Body of pancreas (tissue), 4 donors: ENCODE results near the gene SLC38A1. TPM values are rescaled to one million over a fixed set of nuclear protein-coding genes. Genes with fewer than 3 reads are reported as not detected.

Experiments used
- ATAC-seq: fragments of 150-250 bp; one replicate; pipeline ENCODE4 v1.9.1; 2016
- DNase-seq, 4 donors: peaks; one replicate each; pipeline ENCODE4 v3.0.0-alpha.2; 2019
- H3K27ac ChIP-seq, 4 donors: fragments of 200-600 bp; sonication (generic); 1 replicate in 3 of 4; 2 replicates in 1 of 4; pipeline versions ENCODE4 v1.5.1 to v1.6.1; 2016 to 2019; ENCODE audit warnings: mild to moderate bottlenecking in 1 of 4, mixed read lengths in 1 of 4, moderate library complexity in 1 of 4
- H3K27me3 ChIP-seq, 2 donors: fragments of 200-600 bp; sonication (generic); one replicate each; pipeline ENCODE4 v1.6.0; 2016; ENCODE audit warnings: mild to moderate bottlenecking in 1 of 2
- H3K36me3 ChIP-seq, 2 donors: fragments of 200-600 bp; sonication (generic); replicated peaks in 1 of 2; 2 replicates each; pipeline ENCODE4 v1.5.1; 2016; ENCODE audit warnings: low read depth in 2 of 2; ENCODE audit not compliant: insufficient read depth in 1 of 2
- H3K4me1 ChIP-seq: fragments of 200-600 bp; sonication (generic); one replicate; pipeline ENCODE4 v1.6.0; 2016
- H3K4me3 ChIP-seq, 2 donors: fragments of 200-600 bp; sonication (generic); 1 replicate in 1 of 2; 2 replicates in 1 of 2; pipeline ENCODE4 v1.5.1; 2016 to 2019
- H3K9me3 ChIP-seq, 3 donors: fragments of 200-600 bp; sonication (generic); 1 replicate in 2 of 3; 2 replicates in 1 of 3; pipeline ENCODE4 v1.5.1; 2016
- CTCF ChIP-seq, 7 experiments: fragments of 450-650 bp in 4 of 7; fragments of 200-600 bp in 3 of 7; sonication (generic) in 3 of 7; IDR thresholded peaks; one replicate each; pipeline ENCODE4 v1.5.1; 2016 to 2019; ENCODE audit warnings: antibody characterized with exemption in 7 of 7
- POLR2A ChIP-seq, 3 donors: fragments of 450-650 bp; IDR thresholded peaks; one replicate each; pipeline ENCODE4 v1.6.1; 2016; ENCODE audit warnings: antibody characterized with exemption in 3 of 3, mild to moderate bottlenecking in 2 of 3
- WGBS, 2 donors: methylation state at CpG; one replicate each; pipeline ENCODE4 v1.1.5; 2017; 5-methylcytosine and 5-hydroxymethylcytosine counted together
- intact Hi-C: fragments of 100-400 bp; cut with DNase I; formaldehyde crosslinking; loops from one replicate; pipeline ENCODE4 v1.15.1; 2023
- total RNA-seq, 2 donors: library from RNA; depleted of rRNA; stranded (reverse); fragments of >200 nt; gene quantifications; one replicate each; pipeline ENCODE4 v1.1.0, GENCODE V29; 2016

The SLC38A1 gene
- total RNA-seq, 2 donors from 2014 or later, result 18.5 to 38.4 TPM

DNA sequence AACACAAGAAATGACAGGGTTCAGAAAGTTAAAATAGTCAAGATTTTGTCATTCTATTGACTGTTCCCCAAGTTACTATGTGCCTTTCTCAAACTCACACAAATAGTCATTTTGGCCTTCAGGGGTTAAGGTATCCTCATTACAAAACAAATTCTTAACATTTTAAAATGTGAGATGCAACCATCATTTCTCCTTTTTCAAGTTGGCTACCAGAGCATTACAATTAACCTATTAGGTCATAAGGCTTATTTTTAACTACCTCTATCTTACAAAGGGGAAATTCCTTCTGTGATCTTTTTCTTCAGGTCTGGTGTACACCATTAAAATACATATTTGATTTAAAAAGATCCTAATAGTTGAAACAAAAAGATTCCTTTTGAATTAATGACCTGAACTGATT lies 61.2 kb downstream of the SLC38A1 start:
- intact Hi-C loops, result no loop called here
- no peak overlapping the region for H3K4me3 ChIP-seq
- H3K36me3 ChIP-seq, result peaks cover 0 to 6% of the 10 kb centered on the region in 2 donors
- H3K27ac ChIP-seq, result no peak overlapping the region
- ATAC-seq, result no peak
- no peaks in the 10 kb centered on the region for H3K9me3 ChIP-seq
- TF ChIP-seq CTCF (IDR thresholded peaks at IDR 0.05) (no peak), POLR2A (IDR thresholded peaks at IDR 0.05) (no peak)
- no peaks in the 10 kb centered on the region for H3K27me3 ChIP-seq
- DNase-seq, result no peak
- peaks cover 35% of the 10 kb centered on the region for H3K4me1 ChIP-seq

- no peak for DNase-seq
- whole genome bisulfite sequencing, 2 donors, result 42 to 66% methylated on average over 3 of the region's 3 CpGs
- H3K9me3 ChIP-seq, result no peaks in the 10 kb centered on the region
- H3K4me1 ChIP-seq, result peaks cover 39% of the 10 kb centered on the region
- H3K36me3 ChIP-seq, result peaks cover 0 to 6% of the 10 kb centered on the region in 2 donors
- TF ChIP-seq CTCF (IDR thresholded peaks at IDR 0.05) (no peak), POLR2A (IDR thresholded peaks at IDR 0.05) (no peak)
- H3K4me3 ChIP-seq, result no peak overlapping the region
- H3K27ac ChIP-seq, result no peak overlapping the region
- no peaks in the 10 kb centered on the region for H3K27me3 ChIP-seq
- intact Hi-C loops, result no loop called here
- ATAC-seq, result no peak
These were observed 62.4 kb downstream of the SLC38A1 start for GRCh38 chr12:46206471-46206870.

DNA sequence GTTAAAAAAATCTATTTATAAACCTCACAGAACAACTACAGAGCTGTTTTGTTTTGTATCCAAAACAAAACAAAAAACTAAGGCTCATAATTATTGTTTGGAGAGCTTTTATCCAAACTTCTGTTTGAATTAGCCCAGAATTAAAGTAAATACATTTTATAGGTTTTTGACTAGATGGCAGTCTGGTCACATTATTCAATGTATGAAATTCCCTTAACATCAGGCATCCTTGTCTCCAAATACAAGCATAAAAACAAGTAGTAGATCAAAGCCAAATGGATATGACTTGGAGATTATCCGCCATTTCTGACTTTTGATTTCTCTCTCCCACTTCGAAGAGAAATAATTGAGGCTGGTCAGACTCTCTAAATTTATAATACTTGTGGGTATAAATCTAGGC lies 63.5 kb downstream of the SLC38A1 start:
- Histone ChIP-seq H3K4me1 (peaks cover 31% of the 10 kb centered on the region), H3K36me3 (peaks cover 0 to 6% of the 10 kb centered on the region in 2 donors), H3K4me3 (no peak overlapping the region), H3K27me3 (no peaks in the 10 kb centered on the region), H3K9me3 (no peaks in the 10 kb centered on the region), H3K27ac (no peak overlapping the region)
- TF ChIP-seq POLR2A (IDR thresholded peaks at IDR 0.05) (no peak), CTCF (IDR thresholded peaks at IDR 0.05) (no peak)
- DNase-seq (no peak), ATAC-seq (no peak)
- intact Hi-C loops, result no loop called here
- 61 to 92% methylated on average over 2 of the region's 2 CpGs for WGBS, 2 donors

DNA sequence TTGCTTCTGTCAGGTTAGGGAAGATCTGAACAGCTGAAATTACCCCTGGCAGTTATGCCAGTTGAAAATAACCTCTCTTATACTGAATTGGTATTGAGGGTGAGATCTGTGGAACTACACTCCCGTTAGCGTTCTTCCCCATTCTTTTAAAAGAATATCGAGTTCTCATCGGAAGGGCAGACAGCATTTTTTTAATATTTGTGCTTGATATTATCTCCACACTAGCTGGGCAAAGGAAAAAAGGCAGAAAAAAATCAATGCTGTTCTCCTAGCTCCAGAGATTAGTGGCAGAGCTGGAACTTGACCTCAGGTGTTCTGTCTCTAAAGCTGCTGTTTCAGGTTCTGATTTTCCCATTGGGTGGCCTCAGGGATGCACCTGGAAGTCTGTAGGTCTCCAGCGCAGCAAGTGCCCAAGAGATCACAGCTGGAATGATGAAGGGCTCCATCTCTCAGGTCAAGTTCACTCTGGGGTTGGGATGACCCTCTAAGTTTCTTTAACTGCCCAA lies 67.5 kb downstream of the SLC38A1 start:
- Histone ChIP-seq H3K27me3 (no peaks in the 10 kb centered on the region), H3K4me3 (no peak overlapping the region), H3K4me1 (peaks cover 9% of the 10 kb centered on the region), H3K27ac (no peak overlapping the region), H3K36me3 (peaks cover 0 to 13% of the 10 kb centered on the region in 2 donors), H3K9me3 (no peaks in the 10 kb centered on the region)
- ATAC-seq, result peak; percentile 77
- TF ChIP-seq CTCF (IDR thresholded peaks at IDR 0.05), result no peak
- no peak for TF ChIP-seq POLR2A (IDR thresholded peaks at IDR 0.05)
- DNase-seq, result peak in 2 of 4 donors; percentile 18 to 23
- intact Hi-C loops, result no loop called here
- 34 to 36% methylated on average over 5 of the region's 5 CpGs for WGBS, 2 donors

- Histone ChIP-seq H3K27me3 (no peaks in the 10 kb centered on the region), H3K36me3 (peaks cover 3 to 10% of the 10 kb centered on the region in 2 donors), H3K27ac (no peak overlapping the region), H3K4me1 (peaks cover 9% of the 10 kb centered on the region), H3K4me3 (no peak overlapping the region), H3K9me3 (no peaks in the 10 kb centered on the region)
- DNase-seq (no peak), ATAC-seq (no peak)
- no peak for TF ChIP-seq POLR2A (IDR thresholded peaks at IDR 0.05)
- no peak for TF ChIP-seq CTCF (IDR thresholded peaks at IDR 0.05)
- intact Hi-C loops, result no loop called here
- 94 to 98% methylated on average over 3 of the region's 3 CpGs for WGBS, 2 donors
These were observed 68.3 kb downstream of the SLC38A1 start for GRCh38 chr12:46200551-46200950.
